Progenitor cell of endocrine pancreas (in vitro differentiated cells): ENCODE results near the gene AFG3L2. TPM values are rescaled to one million over a fixed set of nuclear protein-coding genes. Genes with fewer than 3 reads are reported as not detected.

Source experiments
- DNase-seq: peaks from one replicate; pipeline ENCODE4 v3.0.0; 2021; ENCODE audit warnings: low spot score; ENCODE audit not compliant: unreplicated experiment
- H3K27ac Mint-ChIP-seq: 2 replicates; pipeline ENCODE4 v1.8.0; 2021; ENCODE audit warnings: mild to moderate bottlenecking, moderate library complexity, mixed read lengths
- H3K27me3 Mint-ChIP-seq: 2 replicates; pipeline ENCODE4 v1.8.0; 2021; ENCODE audit warnings: mixed read lengths
- H3K36me3 Mint-ChIP-seq: 2 replicates; pipeline ENCODE4 v1.8.0; 2022; ENCODE audit warnings: mixed read lengths; ENCODE audit not compliant: insufficient read depth
- H3K4me1 Mint-ChIP-seq: 2 replicates; pipeline ENCODE4 v1.8.0; 2021; ENCODE audit warnings: low read depth, mixed read lengths
- H3K4me3 Mint-ChIP-seq: 2 replicates; pipeline ENCODE4 v1.8.0; 2021; ENCODE audit warnings: low read depth, mild to moderate bottlenecking, moderate library complexity, mixed read lengths
- H3K9me3 Mint-ChIP-seq: 2 replicates; pipeline ENCODE4 v1.8.0; 2021; ENCODE audit warnings: low read depth, mixed read lengths
- CTCF ChIP-seq: fragments of 200-600 bp; sonication (generic); IDR thresholded peaks from one replicate; pipeline ENCODE4 v1.5.0; 2021; ENCODE audit warnings: antibody characterized with exemption, mild to moderate bottlenecking; ENCODE audit not compliant: unreplicated experiment
- total RNA-seq: library from RNA; stranded (reverse); gene quantifications from 2 replicates; pipeline ENCODE4 v1.2.1, GENCODE V29; 2021

The AFG3L2 gene
- total RNA-seq, 1 donor from 2014 or later: 44.6 TPM

- H3K4me3 Mint-ChIP-seq: peak overlapping the region; percentile 76
- peak; percentile 8 for TF ChIP-seq CTCF
- peak overlapping the region; percentile 93 for H3K27ac Mint-ChIP-seq
- peaks cover 5% of the 10 kb centered on the region for H3K36me3 Mint-ChIP-seq
- DNase-seq: no peak
- H3K4me1 Mint-ChIP-seq: peaks cover 11% of the 10 kb centered on the region
- peaks cover 3% of the 10 kb centered on the region for H3K9me3 Mint-ChIP-seq
- H3K27me3 Mint-ChIP-seq: peaks cover 56% of the 10 kb centered on the region
Observed at GRCh38 chr18:12306752-12307700, 70.0 kb downstream of the AFG3L2 start.

DNA sequence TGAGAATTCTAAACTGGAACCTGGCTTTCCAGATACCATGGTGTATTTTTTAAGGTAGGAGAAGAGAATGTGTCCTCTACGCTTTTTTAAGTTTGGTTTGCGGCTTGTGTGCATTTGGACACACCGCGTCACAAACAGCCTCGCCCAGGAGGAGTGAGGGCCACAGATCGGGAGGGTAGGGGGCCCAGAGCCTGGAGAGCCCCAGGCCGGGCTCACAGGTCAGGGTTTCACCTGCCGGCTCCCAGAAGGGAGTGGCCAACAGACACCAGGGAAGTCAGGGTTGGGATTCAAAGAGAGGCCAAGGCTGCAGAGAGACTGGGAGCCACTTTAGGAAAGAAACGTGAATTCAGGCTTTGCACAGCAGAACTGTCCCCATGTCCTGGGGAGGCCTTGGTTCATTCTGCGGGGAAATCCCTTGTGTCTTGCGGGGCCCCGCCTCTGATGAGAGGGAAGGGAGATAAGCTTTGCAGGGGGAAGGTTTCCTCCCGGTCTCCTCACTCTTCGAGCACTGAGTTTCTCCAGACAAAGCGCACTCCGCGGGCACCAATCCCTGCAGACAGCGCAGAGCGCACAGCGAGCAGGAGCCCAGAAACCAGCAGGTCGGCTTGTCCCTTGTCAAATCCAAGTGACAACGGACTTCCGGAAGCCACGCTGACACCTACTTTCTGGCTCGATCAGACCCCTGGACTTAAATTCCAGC lies 70.9 kb downstream of the AFG3L2 start:
- Mint-ChIP-seq H3K4me1 (peaks cover 11% of the 10 kb centered on the region), H3K27ac (no peak overlapping the region), H3K36me3 (peaks cover 2% of the 10 kb centered on the region), H3K27me3 (peaks cover 59% of the 10 kb centered on the region), H3K9me3 (no peaks in the 10 kb centered on the region), H3K4me3 (peak overlapping the region; percentile 63)
- no peak for DNase-seq
- no peak for TF ChIP-seq CTCF

GRCh38 chr18:12305211-12305610 lies 71.8 kb downstream of the AFG3L2 start:
- Mint-ChIP-seq H3K4me1 (peaks cover 11% of the 10 kb centered on the region), H3K9me3 (no peaks in the 10 kb centered on the region), H3K27me3 (peaks cover 59% of the 10 kb centered on the region), H3K36me3 (peaks cover 2% of the 10 kb centered on the region), H3K27ac (no peak overlapping the region), H3K4me3 (no peak overlapping the region)
- no peak for DNase-seq
- no peak for TF ChIP-seq CTCF

DNA sequence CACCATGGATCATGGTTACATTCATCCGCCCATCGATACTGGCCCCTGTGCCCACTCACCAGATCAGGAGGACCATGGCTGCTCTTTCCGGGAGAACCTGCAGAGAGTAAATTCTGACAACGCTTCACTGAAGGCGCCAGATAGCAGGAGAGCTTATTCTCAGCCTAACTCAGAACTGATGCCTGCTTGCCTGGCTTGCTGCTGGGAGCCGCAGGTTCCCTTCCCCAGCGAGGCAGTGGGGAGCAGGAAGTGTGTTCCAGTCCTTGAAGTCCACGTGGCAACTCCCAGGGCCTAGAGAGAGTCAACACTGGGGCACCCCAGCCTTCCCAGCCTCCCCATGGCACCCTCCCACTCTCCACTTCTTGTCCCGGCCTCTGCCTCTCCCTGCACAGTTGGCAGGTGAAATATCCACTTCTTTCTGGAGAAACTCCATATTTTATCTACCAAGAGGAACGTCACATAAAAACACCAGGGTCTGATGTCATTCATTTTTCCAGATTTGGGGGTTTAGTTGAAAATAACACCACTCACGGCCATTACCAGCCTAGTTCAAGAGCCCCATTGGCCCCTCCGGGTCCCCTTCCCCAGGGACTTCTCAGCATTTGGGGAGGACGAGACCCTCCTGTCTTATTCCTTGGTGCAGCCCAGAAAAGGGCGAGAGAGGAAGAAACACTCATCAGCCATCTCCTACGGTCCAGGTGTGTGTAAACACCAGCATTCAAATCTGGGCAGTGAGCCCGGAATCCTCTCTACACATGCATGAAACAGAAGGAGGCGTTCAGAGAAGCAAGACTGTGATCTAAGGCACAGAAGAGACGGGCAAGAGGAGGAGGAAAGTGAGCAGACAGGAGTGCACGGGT lies 72.4 kb downstream of the AFG3L2 start:
- no peak overlapping the region for H3K27ac Mint-ChIP-seq
- no peak overlapping the region for H3K4me3 Mint-ChIP-seq
- peaks cover 60% of the 10 kb centered on the region for H3K27me3 Mint-ChIP-seq
- H3K9me3 Mint-ChIP-seq: no peaks in the 10 kb centered on the region
- peaks cover 11% of the 10 kb centered on the region for H3K4me1 Mint-ChIP-seq
- no peaks in the 10 kb centered on the region for H3K36me3 Mint-ChIP-seq
- TF ChIP-seq CTCF: no peak
- DNase-seq: no peak
